HG03060 (cell line): ENCODE results near the gene ZNF444.
"Not testable (repeated sequence)": the region's sequence is repeated elsewhere in the genome, so short reads cannot be mapped to it uniquely, and the experiment has no call there.

Experiments used
- ATAC-seq: cut with Tn5 transposase; IDR thresholded peaks from one replicate; pipeline ENCODE4 v1.9.1; 2021; ENCODE audit warnings: low read depth, moderate number of reproducible peaks; ENCODE audit not compliant: unreplicated experiment

Gene ZNF444

GRCh38 chr19:56144376-56144775, 3.3 kb downstream of the ZNF444 start:
- ATAC-seq: no peak

DNA sequence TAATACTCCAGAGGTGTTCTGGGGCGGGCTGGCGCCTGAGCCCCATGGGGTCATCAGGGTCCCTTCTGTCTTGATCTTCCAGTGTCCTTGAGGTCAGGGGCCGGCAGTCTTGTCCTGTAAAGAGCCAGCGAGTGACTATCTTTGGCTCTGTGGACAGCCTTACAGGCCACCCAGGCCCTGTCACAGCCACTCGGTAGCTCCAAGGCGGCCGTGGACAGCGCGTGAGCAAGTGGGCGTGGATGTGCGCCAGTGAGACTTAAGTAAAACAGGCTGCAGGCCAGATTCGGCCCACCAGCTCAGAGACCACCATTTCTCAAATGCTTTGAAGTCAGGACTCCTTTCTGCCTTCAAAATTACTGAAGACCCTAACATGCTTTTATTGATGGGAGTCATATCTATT, 3.7 kb downstream of the ZNF444 start:
- no peak for ATAC-seq

DNA sequence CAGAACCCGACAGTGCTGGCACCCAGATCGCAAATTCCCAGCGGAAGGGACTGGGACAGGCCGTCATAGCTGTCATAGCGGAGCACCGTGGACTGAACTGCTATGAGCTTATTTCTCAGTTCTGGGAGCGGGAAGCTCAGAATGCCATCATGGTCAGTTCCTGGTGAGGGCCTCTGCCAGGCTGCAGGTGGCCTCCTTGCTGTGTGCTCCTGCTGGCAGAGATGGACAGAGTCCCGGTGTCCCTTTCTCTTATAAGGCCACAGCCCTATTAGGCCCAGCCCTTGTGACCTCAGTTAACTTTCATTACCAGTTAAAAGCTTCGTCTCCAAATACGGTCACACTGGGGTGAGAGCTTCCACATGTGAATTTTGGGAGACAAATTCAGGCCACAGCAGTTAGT, 4.6 kb downstream of the ZNF444 start:
- no peak for ATAC-seq

DNA sequence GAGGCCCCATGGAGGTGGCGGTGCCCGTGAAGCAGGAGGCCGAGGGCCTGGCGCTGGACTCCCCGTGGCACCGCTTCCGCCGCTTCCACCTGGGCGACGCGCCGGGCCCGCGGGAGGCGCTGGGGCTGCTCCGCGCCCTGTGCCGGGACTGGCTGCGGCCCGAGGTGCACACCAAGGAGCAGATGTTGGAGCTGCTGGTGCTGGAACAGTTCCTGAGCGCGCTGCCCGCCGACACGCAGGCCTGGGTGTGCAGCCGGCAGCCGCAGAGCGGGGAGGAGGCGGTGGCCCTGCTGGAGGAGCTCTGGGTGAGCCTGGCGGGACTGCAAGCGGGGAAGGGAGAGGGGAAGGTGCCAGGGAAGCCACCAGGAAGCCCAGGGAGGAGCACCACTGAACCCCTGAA, 5.8 kb downstream of the ZNF444 start:
- no peak for ATAC-seq

GRCh38 chr19:56147307-56147706, 6.2 kb downstream of the ZNF444 start:
- ATAC-seq: no peak

GRCh38 chr19:56148096-56148495, 7.0 kb downstream of the ZNF444 start:
- no peak for ATAC-seq

GRCh38 chr19:56148955-56149655, 8.0 kb downstream of the ZNF444 start:
- not testable (repeated sequence) for ATAC-seq

DNA sequence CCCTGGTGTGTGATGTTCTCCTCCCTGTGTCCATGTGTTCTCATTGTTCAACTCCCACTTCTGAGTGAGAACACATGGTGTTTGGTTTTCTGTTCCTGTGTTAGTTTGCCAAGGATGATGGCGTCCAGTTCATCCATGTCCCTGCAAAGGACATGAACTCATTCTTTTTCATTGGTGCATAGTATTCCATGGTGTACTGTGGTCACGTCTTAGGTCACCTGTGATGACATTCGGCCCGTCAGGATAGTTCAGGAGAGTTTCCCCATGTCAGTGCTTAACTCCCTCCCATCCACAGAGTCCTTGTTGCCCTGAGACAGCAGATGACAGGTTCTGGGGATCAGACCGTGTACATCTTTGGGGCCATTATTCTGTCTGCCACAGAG, 8.6 kb downstream of the ZNF444 start:
- ATAC-seq: no peak

- no peak for ATAC-seq
These were observed 9.3 kb downstream of the ZNF444 start for GRCh38 chr19:56150358-56150757.

DNA sequence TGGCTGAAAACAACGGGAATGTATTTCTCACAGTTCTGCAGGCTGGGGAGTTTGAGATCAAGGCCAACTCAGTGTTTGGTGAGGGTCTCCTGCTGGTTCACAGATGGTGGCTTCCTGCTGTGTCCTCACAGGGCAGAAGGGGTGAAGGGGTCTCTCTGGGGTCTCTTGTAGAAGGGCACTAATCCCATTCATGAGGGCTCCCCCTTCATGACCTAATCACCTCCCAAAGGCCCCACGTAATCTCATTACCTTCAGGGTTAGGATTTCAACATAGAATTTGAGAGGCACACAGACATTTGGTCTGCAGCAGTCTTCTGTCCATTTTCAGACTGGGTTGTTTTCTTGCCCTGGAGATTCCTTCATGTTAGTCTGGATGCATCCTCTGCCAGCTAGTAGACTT, 11.6 kb downstream of the ZNF444 start:
- no peak for ATAC-seq

GRCh38 chr19:56153507-56153906, 12.4 kb downstream of the ZNF444 start:
- ATAC-seq: no peak

GRCh38 chr19:56155124-56155687, 14.1 kb downstream of the ZNF444 start:
- ATAC-seq: no peak

GRCh38 chr19:56156768-56157167, 15.7 kb downstream of the ZNF444 start:
- ATAC-seq: no peak

DNA sequence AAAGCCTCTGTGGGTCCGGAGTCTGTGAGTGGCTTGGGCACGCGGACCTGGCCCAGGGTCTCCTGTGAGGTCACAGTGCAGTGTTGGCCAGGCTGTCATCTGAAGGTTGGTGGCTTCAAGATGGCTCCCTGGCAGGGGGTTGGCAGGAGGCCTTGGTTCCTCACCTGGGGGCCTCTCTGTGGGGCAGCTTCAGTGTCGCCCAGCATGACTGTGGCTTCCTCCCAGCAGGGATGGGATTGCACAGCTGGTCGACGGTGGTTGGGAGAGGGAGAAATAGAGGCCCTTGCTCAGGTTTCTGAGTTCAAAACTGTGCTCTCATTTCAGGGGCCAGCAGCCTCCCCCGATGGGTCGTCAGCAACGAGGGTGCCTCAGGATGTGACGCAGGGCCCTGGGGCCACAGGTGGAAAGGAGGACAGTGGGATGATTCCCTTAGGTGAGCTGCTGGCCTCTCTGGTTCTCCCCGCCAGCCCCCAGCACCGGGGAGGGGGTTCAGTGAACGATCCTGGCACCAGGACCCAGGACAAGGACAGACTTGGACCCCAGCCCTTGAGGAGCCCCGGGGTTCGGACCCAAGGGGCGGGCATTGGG, 17.2 kb downstream of the ZNF444 start:
- ATAC-seq: no peak

- ATAC-seq: no peak
These were observed 18.0 kb downstream of the ZNF444 start for GRCh38 chr19:56159009-56159559.

GRCh38 chr19:56159622-56160271, 18.7 kb downstream of the ZNF444 start:
- no peak for ATAC-seq

- no peak for ATAC-seq
These were observed 20.4 kb downstream of the ZNF444 start for GRCh38 chr19:56161534-56161933.

DNA sequence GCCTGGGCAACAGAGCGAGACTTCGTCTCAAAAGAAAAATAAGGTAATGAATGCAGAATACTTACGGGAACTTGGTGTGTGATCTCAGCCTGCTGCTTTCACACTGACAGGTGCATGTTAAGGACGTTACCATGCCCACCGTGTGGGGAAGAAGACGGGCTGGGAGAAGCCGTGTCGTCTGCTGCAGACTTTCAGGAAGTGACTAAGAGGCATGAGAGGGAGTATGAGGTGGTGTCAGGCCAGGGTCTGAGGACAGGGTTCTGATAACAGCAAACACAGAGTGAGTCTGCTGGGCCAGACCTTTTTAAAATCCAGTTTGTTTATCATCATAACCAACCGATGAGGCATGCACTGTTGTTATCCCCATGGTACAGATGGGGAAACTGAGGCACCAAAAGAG, 21.2 kb downstream of the ZNF444 start:
- no peak for ATAC-seq

DNA sequence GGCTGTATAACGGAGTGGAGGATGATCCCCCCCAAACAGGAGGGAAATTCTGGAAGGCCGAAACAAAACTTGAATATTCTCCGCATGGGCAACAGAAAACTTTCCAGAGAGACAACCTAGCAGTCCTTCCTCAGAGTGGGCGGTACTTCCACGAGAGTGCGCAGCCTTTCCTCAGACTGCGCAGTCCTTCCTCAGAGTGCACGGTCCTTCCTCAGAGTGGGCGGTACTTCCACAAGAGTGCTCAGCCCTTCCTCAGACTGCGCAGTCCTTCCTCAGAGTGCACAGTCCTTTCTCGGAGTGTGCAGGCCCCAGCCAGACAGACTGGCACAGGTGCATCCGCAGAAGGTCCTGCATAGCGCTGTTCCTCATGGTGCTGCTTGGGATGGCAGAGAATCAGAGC, 22.0 kb downstream of the ZNF444 start:
- no peak for ATAC-seq

- no peak for ATAC-seq
These were observed 26.0 kb downstream of the ZNF444 start for GRCh38 chr19:56167064-56167578.

DNA sequence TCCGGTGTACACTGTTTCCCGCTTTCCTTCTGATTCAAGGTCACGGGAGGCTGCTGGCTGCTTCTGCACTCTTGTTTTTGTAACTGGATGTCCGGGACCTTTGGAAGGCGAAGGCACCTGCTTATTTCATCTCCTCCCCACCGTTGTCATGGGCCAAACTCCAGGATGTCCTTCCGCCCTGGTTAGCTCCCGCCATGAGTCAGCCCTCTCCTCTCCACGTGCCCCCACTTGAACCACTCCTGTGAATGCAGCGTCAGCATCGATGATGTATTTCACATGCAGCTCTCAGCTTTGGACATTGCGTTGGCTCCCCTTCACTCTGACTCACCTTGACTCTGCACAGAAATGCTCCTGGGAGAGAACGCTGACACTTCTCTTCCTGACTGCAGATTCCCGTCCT, 29.2 kb downstream of the ZNF444 start:
- no peak for ATAC-seq
